ENCODE measurements around the gene ATP1A2. TPM values are rescaled to one million over a fixed set of nuclear protein-coding genes. Genes with fewer than 3 reads are reported as not detected.

ATP1A2 gene
- total and polyA plus RNA-seq, 8 donors: 0.31 to 104 (median 10.9) TPM

DNA sequence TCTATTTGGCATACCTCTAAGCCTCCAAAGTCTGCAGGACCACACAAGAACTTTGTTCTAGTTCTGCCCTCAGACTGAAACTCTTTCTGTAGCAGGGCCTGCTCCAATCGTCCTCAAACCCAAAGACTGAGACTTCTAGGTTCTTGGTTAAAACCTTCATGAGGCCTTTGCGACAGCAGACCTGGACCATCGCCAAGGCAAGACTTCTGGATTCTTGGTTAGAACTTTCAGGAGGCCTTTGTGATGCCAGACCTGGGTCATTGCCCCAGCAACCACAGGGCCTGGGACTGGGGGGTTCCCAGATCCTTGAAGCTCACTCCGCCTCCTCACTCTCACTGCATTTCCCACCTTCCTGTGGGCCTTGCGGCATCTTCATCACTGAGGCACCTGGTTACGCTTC lies 35.7 kb downstream of the ATP1A2 start, which contains the start of gene ATP1A4:
ATP1A4 (plus strand) TSS at position 301 of the 400 bp plus-strand sequence. CDS start 438 bp downstream, outside the sequence.
- DNase-seq: no peak

DNA sequence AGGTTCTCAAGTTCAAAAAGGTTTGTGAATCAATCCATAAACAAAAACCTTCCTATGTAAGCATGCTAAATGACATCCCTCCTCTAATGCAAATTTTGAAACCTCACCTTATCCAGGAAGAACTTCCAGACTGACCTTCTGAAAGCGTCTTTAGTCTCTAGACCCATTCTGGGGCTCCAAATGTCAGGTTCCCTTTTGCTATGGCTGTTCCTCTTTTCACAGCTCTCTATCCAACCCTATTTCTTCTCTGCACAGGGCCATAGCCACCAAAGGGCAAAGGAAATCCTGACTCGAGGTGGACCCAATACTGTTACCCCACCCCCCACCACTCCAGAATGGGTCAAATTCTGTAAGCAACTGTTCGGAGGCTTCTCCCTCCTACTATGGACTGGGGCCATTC lies 39.2 kb downstream of the ATP1A2 start:
- no peaks in the 10 kb centered on the region for H3K9me3 ChIP-seq
- no peak overlapping the region for H3K4me3 ChIP-seq
- TF ChIP-seq POLR2AphosphoS5 (IDR thresholded peaks at IDR 0.05): no peak
- no peak for TF ChIP-seq POLR2A (IDR thresholded peaks at IDR 0.05)
- TF ChIP-seq, protein P1, sequence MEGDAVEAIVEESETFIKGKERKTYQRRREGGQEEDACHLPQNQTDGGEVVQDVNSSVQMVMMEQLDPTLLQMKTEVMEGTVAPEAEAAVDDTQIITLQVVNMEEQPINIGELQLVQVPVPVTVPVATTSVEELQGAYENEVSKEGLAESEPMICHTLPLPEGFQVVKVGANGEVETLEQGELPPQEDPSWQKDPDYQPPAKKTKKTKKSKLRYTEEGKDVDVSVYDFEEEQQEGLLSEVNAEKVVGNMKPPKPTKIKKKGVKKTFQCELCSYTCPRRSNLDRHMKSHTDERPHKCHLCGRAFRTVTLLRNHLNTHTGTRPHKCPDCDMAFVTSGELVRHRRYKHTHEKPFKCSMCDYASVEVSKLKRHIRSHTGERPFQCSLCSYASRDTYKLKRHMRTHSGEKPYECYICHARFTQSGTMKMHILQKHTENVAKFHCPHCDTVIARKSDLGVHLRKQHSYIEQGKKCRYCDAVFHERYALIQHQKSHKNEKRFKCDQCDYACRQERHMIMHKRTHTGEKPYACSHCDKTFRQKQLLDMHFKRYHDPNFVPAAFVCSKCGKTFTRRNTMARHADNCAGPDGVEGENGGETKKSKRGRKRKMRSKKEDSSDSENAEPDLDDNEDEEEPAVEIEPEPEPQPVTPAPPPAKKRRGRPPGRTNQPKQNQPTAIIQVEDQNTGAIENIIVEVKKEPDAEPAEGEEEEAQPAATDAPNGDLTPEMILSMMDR (IDR thresholded peaks at IDR 0.05): no peak
- TF ChIP-seq EP300 (IDR thresholded peaks at IDR 0.05): no peak
- H3K27me3 ChIP-seq: no peaks in the 10 kb centered on the region
- intact Hi-C loops (cut with DNase I; ENCODE audit: low total_unique reads): no loop called here
- no peaks in the 10 kb centered on the region for H3K36me3 ChIP-seq
- 77 to 86% (median 81%) methylated on average over 3 of the region's 3 CpGs for WGBS, 5 donors
- H3K27ac ChIP-seq: no peak overlapping the region
- DNase-seq: peak in 1 of 2 donors; percentile 16
- peaks cover 0 to under 1% (median 0%) of the 10 kb centered on the region in 4 donors for H3K4me1 ChIP-seq

More for the DNA sequence above, 35.7 kb downstream of the ATP1A2 start, which contains the start of gene ATP1A4:
- no peak within 1 kb of the TSS for H3K4me3 ChIP-seq
- H3K27ac ChIP-seq: no peak within 1 kb of the TSS
- no peaks in the 10 kb centered on the region for H3K36me3 ChIP-seq
- H3K9me3 ChIP-seq: no peaks in the 10 kb centered on the region
- no peaks in the 10 kb centered on the region for H3K27me3 ChIP-seq
- WGBS, 5 donors: 88 to 91% (median 90%) methylated on average over 6 of the region's 6 CpGs
- H3K4me1 ChIP-seq: no peaks in the 10 kb centered on the region
- intact Hi-C loops (cut with DNase I; ENCODE audit: low total_unique reads): no loop called here
- TF ChIP-seq POLR2AphosphoS5 (IDR thresholded peaks at IDR 0.05) (no peak), POLR2A (IDR thresholded peaks at IDR 0.05) (no peak), EP300 (IDR thresholded peaks at IDR 0.05) (no peak)
- TF ChIP-seq, protein P1 (IDR thresholded peaks at IDR 0.05): no peak

DNA sequence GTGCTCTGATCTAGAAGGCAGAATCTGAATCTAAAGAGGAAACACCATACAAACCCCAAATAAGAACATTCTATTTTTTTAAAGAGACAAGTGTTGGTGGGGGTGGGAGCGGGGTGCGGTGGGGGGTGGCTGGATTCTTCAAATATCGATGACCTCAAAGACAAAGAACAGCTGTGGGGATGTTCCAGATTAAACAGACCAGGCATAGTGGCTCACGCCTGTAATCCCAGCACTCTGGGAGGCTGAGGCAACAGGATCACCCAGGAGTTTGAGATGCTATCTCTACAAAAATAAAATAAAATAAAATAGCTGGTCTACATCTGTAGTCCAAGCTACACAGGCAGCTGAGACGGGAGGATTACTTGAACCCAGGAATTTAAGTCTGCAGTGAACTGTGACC lies 40.8 kb downstream of the ATP1A2 start:
- no peaks in the 10 kb centered on the region for H3K36me3 ChIP-seq
- 82 to 88% (median 87%) methylated on average over 5 of the region's 5 CpGs for WGBS, 5 donors
- no peak overlapping the region for H3K4me3 ChIP-seq
- H3K4me1 ChIP-seq: peaks cover 0 to 6% (median 0%) of the 10 kb centered on the region in 4 donors
- H3K27me3 ChIP-seq: no peaks in the 10 kb centered on the region
- TF ChIP-seq POLR2AphosphoS5 (IDR thresholded peaks at IDR 0.05) (no peak), EP300 (IDR thresholded peaks at IDR 0.05) (no peak), POLR2A (IDR thresholded peaks at IDR 0.05) (no peak)
- TF ChIP-seq, protein P1 (IDR thresholded peaks at IDR 0.05): no peak
- H3K27ac ChIP-seq: no peak overlapping the region
- intact Hi-C loops (cut with DNase I; ENCODE audit: low total_unique reads): no loop called here
- DNase-seq: no peak
- H3K9me3 ChIP-seq: no peaks in the 10 kb centered on the region

DNA sequence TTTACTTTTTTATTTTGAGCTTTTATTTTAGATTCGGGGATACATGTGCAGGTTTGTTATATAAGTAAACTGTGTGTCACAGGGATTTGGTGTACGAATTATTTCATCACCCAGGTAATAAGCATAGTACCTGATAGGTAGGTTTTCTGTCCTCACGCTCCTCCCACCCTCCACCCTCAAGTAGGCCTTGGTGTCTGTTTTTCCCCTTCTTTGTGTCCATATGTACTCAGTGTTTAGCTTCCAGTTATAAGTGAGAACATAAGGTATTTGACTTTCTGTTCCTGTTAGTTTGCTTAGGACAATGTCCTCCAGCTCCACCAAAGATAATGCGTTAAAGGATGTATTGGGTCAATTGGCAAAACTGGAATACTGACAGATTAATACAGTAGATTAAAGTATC lies 41.6 kb downstream of the ATP1A2 start:
- no peaks in the 10 kb centered on the region for H3K36me3 ChIP-seq
- no peaks in the 10 kb centered on the region for H3K9me3 ChIP-seq
- no peaks in the 10 kb centered on the region for H3K27me3 ChIP-seq
- TF ChIP-seq EP300 (IDR thresholded peaks at IDR 0.05) (no peak), POLR2A (IDR thresholded peaks at IDR 0.05) (no peak), POLR2AphosphoS5 (IDR thresholded peaks at IDR 0.05) (no peak)
- TF ChIP-seq, protein P1 (IDR thresholded peaks at IDR 0.05): no peak
- peaks cover 0 to 6% (median 0%) of the 10 kb centered on the region in 4 donors for H3K4me1 ChIP-seq
- WGBS, 5 donors: 27 to 69% (median 64%) methylated on average over 4 of the region's 4 CpGs
- intact Hi-C loops (cut with DNase I; ENCODE audit: low total_unique reads): no loop called here
- no peak overlapping the region for H3K27ac ChIP-seq
- no peak overlapping the region for H3K4me3 ChIP-seq
- no peak for DNase-seq
